HG03521 (cell line): ENCODE data around the gene IL4R.
"Not testable (repeated sequence)": the region's sequence is repeated elsewhere in the genome, so short reads cannot be mapped to it uniquely, and the experiment has no call there.

ENCODE experiments used
- ATAC-seq: cut with Tn5 transposase; IDR thresholded peaks from one replicate; pipeline ENCODE4 v1.9.1; 2021; ENCODE audit warnings: mild to moderate bottlenecking, moderate library complexity; ENCODE audit not compliant: unreplicated experiment

IL4R gene

GRCh38 chr16:27401768-27402568 is 88.2 kb downstream of the IL4R start, which contains the start of gene IL21R:
Gene IL21R, plus strand, starts transcription at chr16:27402174. Its CDS starts 27,898 bp downstream, at chr16:27430072.
- peak; percentile 51 for ATAC-seq

- ATAC-seq: no peak
Measured at GRCh38 chr16:27402569-27402963, 88.8 kb downstream of the IL4R start.

GRCh38 chr16:27402964-27403600 is 89.3 kb downstream of the IL4R start:
- ATAC-seq: no peak

DNA sequence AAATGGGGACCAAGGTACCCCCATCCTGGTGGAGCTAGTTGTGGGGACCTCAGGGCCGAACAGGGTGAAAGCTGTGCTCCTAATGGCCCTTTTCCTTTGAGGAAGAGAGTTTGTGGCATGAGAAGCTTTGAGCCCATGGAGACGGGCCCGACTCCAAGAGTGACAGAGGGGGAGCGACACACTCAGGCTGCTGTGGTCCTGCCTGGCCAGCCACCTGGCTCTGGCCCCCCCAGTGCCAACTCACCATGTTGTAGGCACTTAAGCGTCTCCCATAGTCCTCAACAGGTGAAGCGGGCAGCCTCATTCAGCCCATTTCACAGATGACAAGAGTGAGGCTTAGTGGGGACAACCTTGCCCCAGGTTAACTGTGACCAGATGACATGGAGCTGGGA is 89.8 kb downstream of the IL4R start:
- no peak for ATAC-seq

- ATAC-seq: no peak
Measured at GRCh38 chr16:27404163-27404823, 90.5 kb downstream of the IL4R start.

GRCh38 chr16:27405546-27406451 is 92.0 kb downstream of the IL4R start:
- no peak for ATAC-seq

- ATAC-seq: no peak
Measured at GRCh38 chr16:27406511-27407128, 92.8 kb downstream of the IL4R start.

GRCh38 chr16:27407133-27407532 is 93.4 kb downstream of the IL4R start:
- ATAC-seq: no peak

- ATAC-seq: peak; percentile 41
Measured at GRCh38 chr16:27408012-27408601, 94.3 kb downstream of the IL4R start.

GRCh38 chr16:27408602-27409031 is 94.8 kb downstream of the IL4R start:
- peak; percentile 15 for ATAC-seq

DNA sequence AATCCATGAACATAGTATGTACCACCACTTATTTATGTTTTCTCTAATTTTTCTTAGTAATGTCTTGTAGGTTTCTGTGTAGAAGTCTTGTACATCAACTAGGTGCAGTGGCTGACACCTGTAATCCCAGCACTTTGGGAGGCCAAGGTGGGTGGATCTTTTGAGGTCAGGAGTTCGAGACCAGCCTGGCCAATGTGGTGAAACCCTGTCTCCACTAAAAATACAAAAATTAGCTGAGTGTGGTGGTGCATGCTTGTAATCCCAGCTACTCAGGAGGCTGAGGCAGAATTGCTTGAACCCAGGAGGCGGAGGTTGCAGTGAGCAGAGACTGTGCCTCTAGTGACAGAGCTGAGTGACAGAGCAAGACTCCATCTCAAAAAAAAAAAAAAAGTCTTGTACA is 96.2 kb downstream of the IL4R start:
- ATAC-seq: not testable (repeated sequence)

DNA sequence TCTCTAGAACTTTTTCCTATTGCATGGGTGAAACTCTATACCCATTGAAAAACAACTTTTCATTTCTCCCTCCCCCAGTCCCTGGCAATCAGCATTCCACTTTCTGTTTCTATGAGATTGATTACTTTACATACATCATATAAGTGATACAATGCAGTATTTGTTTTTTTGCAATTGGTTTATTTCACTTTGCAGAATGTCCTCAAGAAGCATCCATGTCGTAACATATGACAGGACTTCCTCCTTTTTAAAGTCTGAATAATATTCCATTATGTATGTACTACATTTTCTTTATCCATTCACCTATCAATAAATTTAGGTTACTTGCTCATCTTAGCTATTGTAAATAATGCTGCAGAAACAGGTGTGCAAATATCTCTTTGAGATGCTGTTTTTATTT is 97.0 kb downstream of the IL4R start:
- ATAC-seq: no peak

- no peak for ATAC-seq
Measured at GRCh38 chr16:27413956-27414355, 100.2 kb downstream of the IL4R start.
